ENCODE data around the gene GALE.
"Not testable (repeated sequence)": the region's sequence is repeated elsewhere in the genome, so short reads cannot be mapped to it uniquely, and the experiment has no call there.

GALE gene

GRCh38 chr1:23800400-23801337 lies at the start of gene GALE:
Gene GALE (minus strand): TSS chr1:23800754. CDS start chr1:23799007, 1,747 bp downstream.
- peak; percentile 96 for DNase-seq (ENCODE audit: low read depth)

- no peak for DNase-seq (ENCODE audit: low read depth)
These were observed 48.4 kb upstream of the GALE start for GRCh38 chr1:23848673-23849616.

- DNase-seq (ENCODE audit: low read depth) = not testable (repeated sequence)
These were observed 47.0 kb upstream of the GALE start for GRCh38 chr1:23847482-23848095.

- DNase-seq (ENCODE audit: low read depth) = no peak
These were observed 44.6 kb upstream of the GALE start for GRCh38 chr1:23845163-23845562.

- DNase-seq (ENCODE audit: low read depth) = no peak
These were observed 43.1 kb upstream of the GALE start for GRCh38 chr1:23843644-23844043.

- peak; percentile 60 for DNase-seq (ENCODE audit: low read depth)
These were observed 37.9 kb upstream of the GALE start for GRCh38 chr1:23838401-23838866.

GRCh38 chr1:23837908-23838307 lies 37.4 kb upstream of the GALE start:
- no peak for DNase-seq (ENCODE audit: low read depth)

- no peak for DNase-seq (ENCODE audit: low read depth)
These were observed 35.5 kb upstream of the GALE start for GRCh38 chr1:23836037-23836436.

- DNase-seq (ENCODE audit: low read depth) = not testable (repeated sequence)
These were observed 33.6 kb upstream of the GALE start for GRCh38 chr1:23834156-23834555.

GRCh38 chr1:23827717-23828116 lies 27.2 kb upstream of the GALE start:
- DNase-seq (ENCODE audit: low read depth) = no peak

GRCh38 chr1:23826590-23826989 lies 26.0 kb upstream of the GALE start:
- not testable (repeated sequence) for DNase-seq (ENCODE audit: low read depth)

- DNase-seq (ENCODE audit: low read depth) = no peak
These were observed 25.4 kb upstream of the GALE start for GRCh38 chr1:23825762-23826522.

GRCh38 chr1:23825076-23825761 lies 24.7 kb upstream of the GALE start, which contains the start of gene HMGCL:
Gene HMGCL (minus strand): TSS chr1:23825429. CDS start chr1:23825415, 14 bp downstream.
- peak; percentile 71 for DNase-seq (ENCODE audit: low read depth)

GRCh38 chr1:23824711-23825075 lies 24.1 kb upstream of the GALE start:
- DNase-seq (ENCODE audit: low read depth) = no peak

GRCh38 chr1:23823767-23824166 lies 23.2 kb upstream of the GALE start:
- DNase-seq (ENCODE audit: low read depth) = no peak

- DNase-seq (ENCODE audit: low read depth) = no peak
These were observed 17.1 kb upstream of the GALE start for GRCh38 chr1:23817633-23818032.

- no peak for DNase-seq (ENCODE audit: low read depth)
These were observed 16.4 kb upstream of the GALE start for GRCh38 chr1:23816906-23817305.

GRCh38 chr1:23816361-23816760 lies 15.8 kb upstream of the GALE start:
- no peak for DNase-seq (ENCODE audit: low read depth)

GRCh38 chr1:23814016-23814415 lies 13.5 kb upstream of the GALE start:
- no peak for DNase-seq (ENCODE audit: low read depth)

GRCh38 chr1:23810818-23811540 lies 10.4 kb upstream of the GALE start:
- DNase-seq (ENCODE audit: low read depth) = no peak
